ENCODE results near the gene PARD6G.
"Not testable (repeated sequence)": the region's sequence is repeated elsewhere in the genome, so short reads cannot be mapped to it uniquely, and the experiment has no call there.

Gene PARD6G

GRCh38 chr18:80246445-80247392 lies 595 bp downstream of the PARD6G start:
- no peak overlapping the region for H3K27ac Mint-ChIP-seq
- ATAC-seq (peak; percentile 48), DNase-seq (ENCODE audit: low spot score in 2 of 2) (peak in 1 of 2 donors; percentile 55)
- H3K9me3 Mint-ChIP-seq = no peaks in the 10 kb centered on the region
- peak overlapping the region; percentile 59 for H3K4me3 Mint-ChIP-seq
- no peaks in the 10 kb centered on the region for H3K4me1 Mint-ChIP-seq
- no peaks in the 10 kb centered on the region for H3K36me3 Mint-ChIP-seq

- Mint-ChIP-seq H3K4me3 (peak overlapping the region; percentile 59), H3K27ac (no peak overlapping the region), H3K9me3 (no peaks in the 10 kb centered on the region), H3K36me3 (no peaks in the 10 kb centered on the region), H3K4me1 (no peaks in the 10 kb centered on the region)
- ATAC-seq (no peak), DNase-seq (ENCODE audit: low spot score in 2 of 2) (peak in 1 of 2 donors; percentile 48)
Observed at GRCh38 chr18:80245781-80246444, 1.4 kb downstream of the PARD6G start.

- DNase-seq (ENCODE audit: low spot score in 2 of 2) (peak in 1 of 2 donors; percentile 48), ATAC-seq (no peak)
- no peak overlapping the region for H3K27ac Mint-ChIP-seq
- peak overlapping the region; percentile 59 for H3K4me3 Mint-ChIP-seq
- no peaks in the 10 kb centered on the region for H3K36me3 Mint-ChIP-seq
- no peaks in the 10 kb centered on the region for H3K9me3 Mint-ChIP-seq
- H3K4me1 Mint-ChIP-seq = no peaks in the 10 kb centered on the region
Observed at GRCh38 chr18:80244956-80245730, 2.2 kb downstream of the PARD6G start.

- Mint-ChIP-seq H3K4me1 (peaks cover under 1% of the 10 kb centered on the region), H3K36me3 (no peaks in the 10 kb centered on the region), H3K9me3 (no peaks in the 10 kb centered on the region), H3K4me3 (no peak overlapping the region), H3K27ac (no peak overlapping the region)
- no peak for ATAC-seq
- no peak for DNase-seq (ENCODE audit: low spot score in 2 of 2)
Observed at GRCh38 chr18:80244167-80244566, 3.1 kb downstream of the PARD6G start.

GRCh38 chr18:80243204-80243603 lies 4.1 kb downstream of the PARD6G start:
- Mint-ChIP-seq H3K36me3 (no peaks in the 10 kb centered on the region), H3K27ac (no peak overlapping the region), H3K4me1 (peaks cover 8% of the 10 kb centered on the region), H3K4me3 (no peak overlapping the region), H3K9me3 (no peaks in the 10 kb centered on the region)
- ATAC-seq = no peak
- peak in 1 of 2 donors; percentile 29 for DNase-seq (ENCODE audit: low spot score in 2 of 2)

- no peak for ATAC-seq
Observed at GRCh38 chr18:80241919-80242777, 5.2 kb downstream of the PARD6G start.

GRCh38 chr18:80239830-80240229 lies 7.5 kb downstream of the PARD6G start:
- Mint-ChIP-seq H3K4me3 (no peak overlapping the region), H3K4me1 (peaks cover 8% of the 10 kb centered on the region), H3K9me3 (no peaks in the 10 kb centered on the region), H3K36me3 (no peaks in the 10 kb centered on the region), H3K27ac (no peak overlapping the region)
- peak in 1 of 2 donors; percentile 25 for DNase-seq (ENCODE audit: low spot score in 2 of 2)
- no peak for ATAC-seq

More at GRCh38 chr18:80241919-80242777, 5.2 kb downstream of the PARD6G start:
- peak in 1 of 2 donors; percentile 40 for DNase-seq (ENCODE audit: low spot score in 2 of 2)
- Mint-ChIP-seq H3K36me3 (no peaks in the 10 kb centered on the region), H3K27ac (no peak overlapping the region), H3K9me3 (no peaks in the 10 kb centered on the region), H3K4me3 (no peak overlapping the region), H3K4me1 (peaks cover 8% of the 10 kb centered on the region)

- peaks cover 8% of the 10 kb centered on the region for H3K4me1 Mint-ChIP-seq
- peak in 1 of 2 donors; percentile 36 for DNase-seq (ENCODE audit: low spot score in 2 of 2)
- ATAC-seq = no peak
- H3K9me3 Mint-ChIP-seq = no peaks in the 10 kb centered on the region
- H3K27ac Mint-ChIP-seq = no peak overlapping the region
- no peaks in the 10 kb centered on the region for H3K36me3 Mint-ChIP-seq
- no peak overlapping the region for H3K4me3 Mint-ChIP-seq
Observed at GRCh38 chr18:80238651-80239260, 8.6 kb downstream of the PARD6G start.

- not testable (repeated sequence) for H3K4me1 Mint-ChIP-seq; H3K36me3 Mint-ChIP-seq; H3K9me3 Mint-ChIP-seq; H3K4me3 Mint-ChIP-seq; H3K27ac Mint-ChIP-seq; ATAC-seq; DNase-seq (ENCODE audit: low spot score in 2 of 2)
Observed at GRCh38 chr18:80237519-80237918, 9.8 kb downstream of the PARD6G start.

- H3K27ac Mint-ChIP-seq = no peak overlapping the region
- no peaks in the 10 kb centered on the region for H3K36me3 Mint-ChIP-seq
- DNase-seq (ENCODE audit: low spot score in 2 of 2) (no peak), ATAC-seq (no peak)
- H3K4me3 Mint-ChIP-seq = no peak overlapping the region
- H3K9me3 Mint-ChIP-seq = no peaks in the 10 kb centered on the region
- peaks cover 8% of the 10 kb centered on the region for H3K4me1 Mint-ChIP-seq
Observed at GRCh38 chr18:80234398-80234797, 12.9 kb downstream of the PARD6G start.

GRCh38 chr18:80233899-80234298 lies 13.4 kb downstream of the PARD6G start:
- Mint-ChIP-seq H3K27ac (no peak overlapping the region), H3K4me1 (peaks cover 5% of the 10 kb centered on the region), H3K9me3 (no peaks in the 10 kb centered on the region), H3K4me3 (no peak overlapping the region), H3K36me3 (no peaks in the 10 kb centered on the region)
- ATAC-seq = no peak
- DNase-seq (ENCODE audit: low spot score in 2 of 2) = peak in 1 of 2 donors; percentile 26

GRCh38 chr18:80233201-80233835 lies 14.0 kb downstream of the PARD6G start:
- DNase-seq (ENCODE audit: low spot score in 2 of 2) = peak in 1 of 2 donors; percentile 35
- Mint-ChIP-seq H3K9me3 (no peaks in the 10 kb centered on the region), H3K4me3 (no peak overlapping the region), H3K4me1 (no peaks in the 10 kb centered on the region), H3K27ac (no peak overlapping the region), H3K36me3 (no peaks in the 10 kb centered on the region)
- ATAC-seq = no peak

GRCh38 chr18:80232710-80233109 lies 14.6 kb downstream of the PARD6G start:
- peak in 1 of 2 donors; percentile 41 for DNase-seq (ENCODE audit: low spot score in 2 of 2)
- no peak overlapping the region for H3K27ac Mint-ChIP-seq
- H3K9me3 Mint-ChIP-seq = no peaks in the 10 kb centered on the region
- H3K4me1 Mint-ChIP-seq = no peaks in the 10 kb centered on the region
- no peaks in the 10 kb centered on the region for H3K36me3 Mint-ChIP-seq
- no peak for ATAC-seq
- H3K4me3 Mint-ChIP-seq = no peak overlapping the region

GRCh38 chr18:80232030-80232429 lies 15.3 kb downstream of the PARD6G start:
- H3K4me3 Mint-ChIP-seq = no peak overlapping the region
- DNase-seq (ENCODE audit: low spot score in 2 of 2) (peak in 1 of 2 donors; percentile 18), ATAC-seq (no peak)
- no peaks in the 10 kb centered on the region for H3K4me1 Mint-ChIP-seq
- no peak overlapping the region for H3K27ac Mint-ChIP-seq
- H3K9me3 Mint-ChIP-seq = no peaks in the 10 kb centered on the region
- no peaks in the 10 kb centered on the region for H3K36me3 Mint-ChIP-seq
